Dendritic cell treated with granulocyte-macrophage colony-stimulating factor and Interleukin-4, amounts not matched to agents 40 ng/mL and 50 ng/mL, for 4 days (primary cell): Measurements from ENCODE around the gene SLC22A5.

Source experiments
- H3K27ac Mint-ChIP-seq: one replicate; pipeline ENCODE4 v1.8.0; 2022; ENCODE audit warnings: mild to moderate bottlenecking, mixed read lengths
- H3K27me3 Mint-ChIP-seq: one replicate; pipeline ENCODE4 v1.8.0; 2022; ENCODE audit warnings: mild to moderate bottlenecking, mixed read lengths
- H3K36me3 Mint-ChIP-seq: one replicate; pipeline ENCODE4 v1.8.0; 2022; ENCODE audit warnings: low read depth, mixed read lengths
- H3K4me1 Mint-ChIP-seq: one replicate; pipeline ENCODE4 v1.8.0; 2022; ENCODE audit warnings: low read depth, mixed read lengths
- H3K4me3 Mint-ChIP-seq: one replicate; pipeline ENCODE4 v1.8.0; 2022; ENCODE audit warnings: mild to moderate bottlenecking, moderate library complexity, mixed read lengths
- H3K9me3 Mint-ChIP-seq: one replicate; pipeline ENCODE4 v1.8.0; 2022; ENCODE audit warnings: mixed read lengths
- intact Hi-C: fragments of 100-400 bp; cut with micrococcal nuclease; formaldehyde crosslinking; loops from one replicate; pipeline ENCODE4 v1.15.0; 2022

Gene SLC22A5

GRCh38 chr5:132369474-132370180, at the start of gene SLC22A5:
Gene SLC22A5, plus strand, starts transcription at chr5:132369710. Its CDS starts 263 bp downstream, at chr5:132369973.
- Mint-ChIP-seq H3K4me3 (peak within 1 kb of the TSS; percentile 83), H3K9me3 (no peaks in the 10 kb centered on the region), H3K36me3 (peaks cover 5% of the 10 kb centered on the region), H3K27me3 (no peaks in the 10 kb centered on the region), H3K4me1 (peaks cover 31% of the 10 kb centered on the region), H3K27ac (peak within 1 kb of the TSS; percentile 79)
- intact Hi-C loops: loop anchor here (5.0 kb wide), 2 partner anchors 77 to 97 kb away; partner anchors contain the start of gene SLC22A4

GRCh38 chr5:132319975-132320374, 49.5 kb upstream of the SLC22A5 start:
- intact Hi-C loops: no loop called here
- no peaks in the 10 kb centered on the region for H3K4me1 Mint-ChIP-seq
- no peak overlapping the region for H3K4me3 Mint-ChIP-seq
- H3K27ac Mint-ChIP-seq: no peak overlapping the region
- H3K9me3 Mint-ChIP-seq: no peaks in the 10 kb centered on the region
- peaks cover 37% of the 10 kb centered on the region for H3K36me3 Mint-ChIP-seq
- H3K27me3 Mint-ChIP-seq: no peaks in the 10 kb centered on the region

GRCh38 chr5:132321109-132321721, 48.3 kb upstream of the SLC22A5 start:
- H3K27ac Mint-ChIP-seq: no peak overlapping the region
- no peaks in the 10 kb centered on the region for H3K9me3 Mint-ChIP-seq
- peaks cover 30% of the 10 kb centered on the region for H3K36me3 Mint-ChIP-seq
- H3K4me3 Mint-ChIP-seq: no peak overlapping the region
- H3K4me1 Mint-ChIP-seq: no peaks in the 10 kb centered on the region
- intact Hi-C loops: no loop called here
- no peaks in the 10 kb centered on the region for H3K27me3 Mint-ChIP-seq

DNA sequence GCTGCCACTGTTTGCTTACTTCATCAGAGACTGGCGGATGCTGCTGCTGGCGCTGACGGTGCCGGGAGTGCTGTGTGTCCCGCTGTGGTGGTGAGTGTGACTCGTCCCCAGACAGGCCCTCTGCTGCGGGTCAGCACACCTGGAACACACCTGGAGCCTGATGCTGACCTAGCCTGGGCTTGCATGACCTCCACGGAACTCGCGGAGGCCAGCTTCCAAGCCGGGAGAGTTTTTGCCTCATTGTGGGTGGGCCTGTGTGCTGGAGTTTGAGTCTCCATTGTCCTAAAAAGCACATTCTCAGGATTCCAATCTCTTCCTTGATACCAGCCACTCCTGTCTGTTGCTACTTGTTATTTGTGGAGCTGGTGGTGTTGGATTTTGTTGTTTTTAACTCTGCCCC, 47.2 kb upstream of the SLC22A5 start:
- no peaks in the 10 kb centered on the region for H3K27me3 Mint-ChIP-seq
- intact Hi-C loops: no loop called here
- peaks cover 25% of the 10 kb centered on the region for H3K36me3 Mint-ChIP-seq
- no peak overlapping the region for H3K4me3 Mint-ChIP-seq
- H3K27ac Mint-ChIP-seq: no peak overlapping the region
- H3K4me1 Mint-ChIP-seq: no peaks in the 10 kb centered on the region
- H3K9me3 Mint-ChIP-seq: no peaks in the 10 kb centered on the region

DNA sequence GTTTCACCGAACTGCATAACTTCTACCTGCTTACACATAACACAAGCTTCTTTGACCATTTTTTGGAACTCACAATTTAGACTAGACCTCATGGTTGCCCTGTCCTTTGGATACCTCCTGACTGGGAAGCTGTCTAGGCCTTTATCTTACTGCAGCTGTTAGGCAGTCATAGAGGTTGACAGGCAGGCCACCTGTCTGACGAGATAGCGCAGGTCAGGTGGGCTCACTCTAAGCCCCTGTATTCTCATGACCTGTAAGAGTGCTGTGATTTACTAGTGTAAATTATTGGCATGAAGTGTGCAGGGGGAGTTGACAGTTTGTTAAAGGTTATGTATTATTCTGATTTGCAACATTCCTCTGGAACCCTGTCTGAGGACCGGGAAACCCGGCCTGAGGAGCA, 46.3 kb upstream of the SLC22A5 start:
- intact Hi-C loops: no loop called here
- peaks cover 32% of the 10 kb centered on the region for H3K36me3 Mint-ChIP-seq
- H3K9me3 Mint-ChIP-seq: no peaks in the 10 kb centered on the region
- H3K4me1 Mint-ChIP-seq: no peaks in the 10 kb centered on the region
- H3K4me3 Mint-ChIP-seq: no peak overlapping the region
- H3K27me3 Mint-ChIP-seq: no peaks in the 10 kb centered on the region
- H3K27ac Mint-ChIP-seq: no peak overlapping the region

GRCh38 chr5:132325691-132326090, 43.8 kb upstream of the SLC22A5 start:
- Mint-ChIP-seq H3K36me3 (peaks cover 38% of the 10 kb centered on the region), H3K9me3 (no peaks in the 10 kb centered on the region), H3K27me3 (no peaks in the 10 kb centered on the region), H3K4me3 (no peak overlapping the region), H3K4me1 (no peaks in the 10 kb centered on the region), H3K27ac (no peak overlapping the region)
- intact Hi-C loops: no loop called here

GRCh38 chr5:132327252-132327955, 42.1 kb upstream of the SLC22A5 start:
- Mint-ChIP-seq H3K27ac (no peak overlapping the region), H3K36me3 (peaks cover 28% of the 10 kb centered on the region), H3K9me3 (no peaks in the 10 kb centered on the region), H3K27me3 (no peaks in the 10 kb centered on the region), H3K4me3 (no peak overlapping the region), H3K4me1 (no peaks in the 10 kb centered on the region)
- intact Hi-C loops: no loop called here

- intact Hi-C loops: no loop called here
- Mint-ChIP-seq H3K4me3 (no peak overlapping the region), H3K4me1 (no peaks in the 10 kb centered on the region), H3K9me3 (no peaks in the 10 kb centered on the region), H3K27ac (no peak overlapping the region), H3K36me3 (peaks cover 43% of the 10 kb centered on the region), H3K27me3 (no peaks in the 10 kb centered on the region)
These were observed 34.7 kb upstream of the SLC22A5 start for GRCh38 chr5:132334812-132335211.

DNA sequence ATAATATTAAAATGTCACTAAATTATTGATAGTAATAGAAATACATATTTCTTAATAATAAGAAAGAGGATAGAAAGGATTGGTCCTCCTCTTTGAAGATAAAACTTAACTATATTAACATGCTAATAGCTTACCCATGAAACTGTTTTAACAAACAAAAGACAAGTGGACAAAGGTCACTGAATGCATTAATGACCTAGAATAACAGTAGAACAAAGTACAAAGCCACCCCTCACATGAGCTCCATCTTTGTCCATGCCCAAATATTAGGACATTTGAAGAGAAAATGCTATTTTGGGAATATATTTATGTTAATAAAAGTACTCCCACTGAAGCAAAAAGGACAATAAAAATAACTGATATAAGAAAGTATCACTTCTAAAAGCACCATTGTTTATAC, 34.1 kb upstream of the SLC22A5 start:
- Mint-ChIP-seq H3K27ac (no peak overlapping the region), H3K27me3 (no peaks in the 10 kb centered on the region), H3K4me1 (no peaks in the 10 kb centered on the region), H3K36me3 (peaks cover 49% of the 10 kb centered on the region), H3K4me3 (no peak overlapping the region), H3K9me3 (no peaks in the 10 kb centered on the region)
- intact Hi-C loops: no loop called here

GRCh38 chr5:132339502-132339901, 30.0 kb upstream of the SLC22A5 start:
- intact Hi-C loops: no loop called here
- Mint-ChIP-seq H3K9me3 (no peaks in the 10 kb centered on the region), H3K4me1 (no peaks in the 10 kb centered on the region), H3K36me3 (peaks cover 48% of the 10 kb centered on the region), H3K27me3 (no peaks in the 10 kb centered on the region), H3K27ac (no peak overlapping the region), H3K4me3 (no peak overlapping the region)

- H3K4me1 Mint-ChIP-seq: no peaks in the 10 kb centered on the region
- peaks cover 37% of the 10 kb centered on the region for H3K36me3 Mint-ChIP-seq
These were observed 27.0 kb upstream of the SLC22A5 start for GRCh38 chr5:132342291-132343180.

GRCh38 chr5:132344775-132345514, 24.6 kb upstream of the SLC22A5 start:
- peaks cover 34% of the 10 kb centered on the region for H3K36me3 Mint-ChIP-seq
- no peaks in the 10 kb centered on the region for H3K27me3 Mint-ChIP-seq
- no peak overlapping the region for H3K27ac Mint-ChIP-seq
- H3K4me3 Mint-ChIP-seq: no peak overlapping the region
- H3K9me3 Mint-ChIP-seq: peaks cover 12% of the 10 kb centered on the region
- intact Hi-C loops: no loop called here
- no peaks in the 10 kb centered on the region for H3K4me1 Mint-ChIP-seq

More at GRCh38 chr5:132342291-132343180, 27.0 kb upstream of the SLC22A5 start:
- H3K9me3 Mint-ChIP-seq: no peaks in the 10 kb centered on the region
- H3K27ac Mint-ChIP-seq: no peak overlapping the region
- no peaks in the 10 kb centered on the region for H3K27me3 Mint-ChIP-seq
- no peak overlapping the region for H3K4me3 Mint-ChIP-seq
- intact Hi-C loops: no loop called here

DNA sequence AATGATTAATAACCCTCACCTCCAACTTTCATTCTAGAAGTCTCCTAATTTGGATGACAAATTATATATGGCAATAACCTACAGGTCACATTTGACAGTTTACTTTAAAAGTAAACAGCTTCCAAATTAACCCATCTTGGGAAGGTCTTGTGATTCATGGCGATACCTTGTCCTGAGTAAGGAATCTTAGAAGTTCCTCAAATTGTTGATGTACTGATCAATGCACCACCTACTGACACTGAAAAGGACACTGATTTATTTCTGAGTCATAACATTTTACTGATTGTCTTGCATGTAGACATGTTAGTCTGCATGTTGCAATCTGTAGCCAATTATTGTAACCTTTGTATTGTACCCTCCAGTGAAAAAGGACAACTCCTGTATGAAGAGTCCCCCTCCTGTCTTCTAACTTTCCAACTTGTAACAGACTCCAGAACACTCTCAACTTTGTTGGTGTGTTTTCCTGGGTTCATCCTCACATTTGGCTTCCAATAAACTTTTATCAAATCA, 16.0 kb upstream of the SLC22A5 start:
- Mint-ChIP-seq H3K4me3 (no peak overlapping the region), H3K27ac (peak overlapping the region; percentile 71), H3K36me3 (peaks cover 18% of the 10 kb centered on the region), H3K27me3 (no peaks in the 10 kb centered on the region), H3K9me3 (peaks cover 28% of the 10 kb centered on the region), H3K4me1 (peaks cover 48% of the 10 kb centered on the region)
- intact Hi-C loops: no loop called here
